Thyroid gland (tissue), 4 donors: ENCODE measurements around the gene DPP6. TPM values are rescaled to one million over a fixed set of nuclear protein-coding genes. Genes with fewer than 3 reads are reported as not detected.

Experiments used
- DNase-seq, 2 donors: peaks; one replicate each; pipeline ENCODE4 v3.0.0-alpha.2; 2019
- H3K27ac ChIP-seq, 3 donors: fragments of 200-600 bp; sonication (generic); 1 replicate in 2 of 3; 2 replicates in 1 of 3; pipeline ENCODE4 v1.5.1; 2016 to 2019; ENCODE audit warnings: mild to moderate bottlenecking in 1 of 3, moderate library complexity in 1 of 3
- H3K27me3 ChIP-seq: fragments of 200-600 bp; sonication (generic); one replicate; pipeline ENCODE4 v1.5.1; 2019
- H3K36me3 ChIP-seq, 2 donors: fragments of 200-600 bp; sonication (generic); one replicate each; pipeline ENCODE4 v1.5.1; 2016 to 2019
- H3K4me1 ChIP-seq, 2 donors: fragments of 200-600 bp; sonication (generic); one replicate each; pipeline ENCODE4 v1.5.1; 2017 to 2019
- H3K4me3 ChIP-seq, 3 donors: fragments of 200-600 bp; sonication (generic); replicated peaks in 1 of 3; 1 replicate in 2 of 3; 2 replicates in 1 of 3; pipeline ENCODE4 v1.5.1; 2016; ENCODE audit warnings: mild to moderate bottlenecking in 1 of 3
- H3K9me3 ChIP-seq: fragments of 200-600 bp; sonication (generic); one replicate; pipeline ENCODE4 v1.5.1; 2017
- CTCF ChIP-seq, 6 experiments: fragments of 200-600 bp in 3 of 6; fragments of 450-650 bp in 3 of 6; sonication (generic) in 3 of 6; IDR thresholded peaks; one replicate each; pipeline ENCODE4 v1.5.1; 2016 to 2019; ENCODE audit warnings: antibody characterized with exemption in 6 of 6, mild to moderate bottlenecking in 2 of 6, inconsistent platforms in 1 of 6, moderate library complexity in 1 of 6
- POLR2A ChIP-seq, 2 donors: fragments of 450-650 bp; IDR thresholded peaks; one replicate each; pipeline ENCODE4 v1.6.1; 2017; ENCODE audit warnings: antibody characterized with exemption in 2 of 2, mild to moderate bottlenecking in 2 of 2, moderate library complexity in 1 of 2
- WGBS, 2 donors: methylation state at CpG; one replicate each; pipeline ENCODE4 v1.1.5; 2017; 5-methylcytosine and 5-hydroxymethylcytosine counted together
- intact Hi-C: fragments of 100-400 bp; cut with DNase I; formaldehyde crosslinking; loops from one replicate; pipeline ENCODE4 v1.15.1; 2023
- total RNA-seq, 4 donors: library from RNA; depleted of rRNA; stranded (reverse); fragments of >200 nt; gene quantifications; one replicate each; pipeline ENCODE4 v1.2.3, GENCODE V29; 2016

The DPP6 gene
- total RNA-seq, 4 donors from 2014 or later, result 50.7 to 97.7 (median 68.9) TPM

- TF ChIP-seq CTCF (IDR thresholded peaks at IDR 0.05), result no peak
- no peak for TF ChIP-seq POLR2A (IDR thresholded peaks at IDR 0.05)
- 96 to 99% methylated on average over 3 of the region's 3 CpGs for whole genome bisulfite sequencing, 2 donors
- intact Hi-C loops, result no loop called here
Measured at GRCh38 chr7:154598864-154599263, 546.7 kb downstream of the DPP6 start.

GRCh38 chr7:154610903-154611302, 558.7 kb downstream of the DPP6 start:
- DNase-seq, result no peak
- no peaks in the 10 kb centered on the region for H3K36me3 ChIP-seq
- H3K9me3 ChIP-seq, result no peaks in the 10 kb centered on the region
- no peak for TF ChIP-seq CTCF (IDR thresholded peaks at IDR 0.05)
- TF ChIP-seq POLR2A (IDR thresholded peaks at IDR 0.05), result no peak
- no peaks in the 10 kb centered on the region for H3K27me3 ChIP-seq
- no peaks in the 10 kb centered on the region for H3K4me1 ChIP-seq
- 74 to 76% methylated on average over 3 of the region's 3 CpGs for WGBS, 2 donors
- H3K27ac ChIP-seq, result no peak overlapping the region
- H3K4me3 ChIP-seq, result no peak overlapping the region
- intact Hi-C loops, result no loop called here

More at GRCh38 chr7:154598864-154599263, 546.7 kb downstream of the DPP6 start:
- H3K27ac ChIP-seq, result no peak overlapping the region
- no peaks in the 10 kb centered on the region for H3K27me3 ChIP-seq
- H3K4me1 ChIP-seq, result no peaks in the 10 kb centered on the region
- H3K9me3 ChIP-seq, result no peaks in the 10 kb centered on the region
- H3K4me3 ChIP-seq, result no peak overlapping the region
- DNase-seq, result no peak
- H3K36me3 ChIP-seq, result no peaks in the 10 kb centered on the region

GRCh38 chr7:154613811-154614210, 561.6 kb downstream of the DPP6 start:
- Histone ChIP-seq H3K36me3 (no peaks in the 10 kb centered on the region), H3K4me3 (no peak overlapping the region), H3K27ac (no peak overlapping the region), H3K4me1 (no peaks in the 10 kb centered on the region), H3K9me3 (no peaks in the 10 kb centered on the region), H3K27me3 (no peaks in the 10 kb centered on the region)
- 89 to 91% methylated on average over 7 of the region's 7 CpGs for WGBS, 2 donors
- intact Hi-C loops, result no loop called here
- TF ChIP-seq CTCF (IDR thresholded peaks at IDR 0.05) (no peak), POLR2A (IDR thresholded peaks at IDR 0.05) (no peak)
- no peak for DNase-seq

GRCh38 chr7:154620141-154620755, 568.0 kb downstream of the DPP6 start:
- TF ChIP-seq POLR2A (IDR thresholded peaks at IDR 0.05), result no peak
- no peak for TF ChIP-seq CTCF (IDR thresholded peaks at IDR 0.05)
- no peak for DNase-seq
- no peaks in the 10 kb centered on the region for H3K27me3 ChIP-seq
- no peak overlapping the region for H3K4me3 ChIP-seq
- intact Hi-C loops, result no loop called here
- no peaks in the 10 kb centered on the region for H3K4me1 ChIP-seq
- H3K9me3 ChIP-seq, result no peaks in the 10 kb centered on the region
- WGBS, 2 donors, result 95% methylated on average over 9 of the region's 9 CpGs
- H3K36me3 ChIP-seq, result no peaks in the 10 kb centered on the region
- H3K27ac ChIP-seq, result no peak overlapping the region

GRCh38 chr7:154623399-154623798, 571.2 kb downstream of the DPP6 start:
- H3K27ac ChIP-seq, result no peak overlapping the region
- H3K36me3 ChIP-seq, result no peaks in the 10 kb centered on the region
- H3K9me3 ChIP-seq, result no peaks in the 10 kb centered on the region
- WGBS, 2 donors, result 75 to 78% methylated on average over 22 of the region's 22 CpGs
- no peaks in the 10 kb centered on the region for H3K27me3 ChIP-seq
- intact Hi-C loops, result no loop called here
- no peaks in the 10 kb centered on the region for H3K4me1 ChIP-seq
- H3K4me3 ChIP-seq, result no peak overlapping the region
- TF ChIP-seq CTCF (IDR thresholded peaks at IDR 0.05) (no peak), POLR2A (IDR thresholded peaks at IDR 0.05) (no peak)
- DNase-seq, result no peak
